Thyroid gland (tissue), 4 donors: ENCODE results near the gene VLDLR. TPM values are rescaled to one million over a fixed set of nuclear protein-coding genes. Genes with fewer than 3 reads are reported as not detected.

Experiments used
- DNase-seq, 2 donors: peaks; one replicate each; pipeline ENCODE4 v3.0.0-alpha.2; 2019
- H3K27ac ChIP-seq, 3 donors: fragments of 200-600 bp; sonication (generic); 1 replicate in 2 of 3; 2 replicates in 1 of 3; pipeline ENCODE4 v1.5.1; 2016 to 2019; ENCODE audit warnings: mild to moderate bottlenecking in 1 of 3, moderate library complexity in 1 of 3
- H3K27me3 ChIP-seq: fragments of 200-600 bp; sonication (generic); one replicate; pipeline ENCODE4 v1.5.1; 2019
- H3K36me3 ChIP-seq, 2 donors: fragments of 200-600 bp; sonication (generic); one replicate each; pipeline ENCODE4 v1.5.1; 2016 to 2019
- H3K4me1 ChIP-seq, 2 donors: fragments of 200-600 bp; sonication (generic); one replicate each; pipeline ENCODE4 v1.5.1; 2017 to 2019
- H3K4me3 ChIP-seq, 3 donors: fragments of 200-600 bp; sonication (generic); replicated peaks in 1 of 3; 1 replicate in 2 of 3; 2 replicates in 1 of 3; pipeline ENCODE4 v1.5.1; 2016; ENCODE audit warnings: mild to moderate bottlenecking in 1 of 3
- H3K9me3 ChIP-seq: fragments of 200-600 bp; sonication (generic); one replicate; pipeline ENCODE4 v1.5.1; 2017
- POLR2A ChIP-seq, 2 donors: fragments of 450-650 bp; IDR thresholded peaks; one replicate each; pipeline ENCODE4 v1.6.1; 2017; ENCODE audit warnings: antibody characterized with exemption in 2 of 2, mild to moderate bottlenecking in 2 of 2, moderate library complexity in 1 of 2
- whole genome bisulfite sequencing, 2 donors: methylation state at CpG; one replicate each; pipeline ENCODE4 v1.1.5; 2017; 5-methylcytosine and 5-hydroxymethylcytosine counted together
- intact Hi-C: fragments of 100-400 bp; cut with DNase I; formaldehyde crosslinking; loops from one replicate; pipeline ENCODE4 v1.15.1; 2023
- total RNA-seq, 4 donors: library from RNA; depleted of rRNA; stranded (reverse); fragments of >200 nt; gene quantifications; one replicate each; pipeline ENCODE4 v1.2.3, GENCODE V29; 2016
- TF ChIP-seq, protein P1 (sequence below), 6 experiments: fragments of 200-600 bp in 3 of 6; fragments of 450-650 bp in 3 of 6; sonication (generic) in 3 of 6; IDR thresholded peaks; one replicate each; pipeline ENCODE4 v1.5.1; 2016 to 2019; ENCODE audit warnings: antibody characterized with exemption in 6 of 6, mild to moderate bottlenecking in 2 of 6, inconsistent platforms in 1 of 6, moderate library complexity in 1 of 6

The VLDLR gene
- total RNA-seq, 4 donors from 2014 or later, result 14.2 to 59.2 (median 46.0) TPM

DNA sequence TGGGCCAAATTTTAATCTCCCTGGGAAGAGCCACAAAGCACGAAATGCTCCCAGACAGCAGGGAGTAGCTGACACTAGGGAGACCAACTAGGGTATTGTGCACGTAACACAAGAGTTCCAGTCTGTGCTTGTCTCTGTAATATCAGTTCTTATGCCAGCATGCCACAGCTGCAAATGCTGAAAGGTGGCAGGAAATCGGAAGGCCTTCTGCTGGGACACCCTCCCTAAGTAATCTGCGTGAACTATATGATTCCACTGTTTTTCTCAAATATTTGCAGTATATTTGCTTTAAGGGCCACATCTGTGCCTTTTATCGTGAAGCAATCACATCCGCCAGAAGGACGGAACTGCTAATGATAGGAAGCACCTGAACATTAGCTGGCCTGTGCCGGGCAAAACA lies 12.6 kb downstream of the VLDLR start:
- Histone ChIP-seq H3K4me3 (no peak overlapping the region), H3K36me3 (no peaks in the 10 kb centered on the region), H3K27ac (no peak overlapping the region), H3K9me3 (no peaks in the 10 kb centered on the region), H3K27me3 (no peaks in the 10 kb centered on the region), H3K4me1 (peaks cover 14 to 20% of the 10 kb centered on the region in 2 donors)
- TF ChIP-seq POLR2A (IDR thresholded peaks at IDR 0.05), result no peak
- TF ChIP-seq, protein P1, sequence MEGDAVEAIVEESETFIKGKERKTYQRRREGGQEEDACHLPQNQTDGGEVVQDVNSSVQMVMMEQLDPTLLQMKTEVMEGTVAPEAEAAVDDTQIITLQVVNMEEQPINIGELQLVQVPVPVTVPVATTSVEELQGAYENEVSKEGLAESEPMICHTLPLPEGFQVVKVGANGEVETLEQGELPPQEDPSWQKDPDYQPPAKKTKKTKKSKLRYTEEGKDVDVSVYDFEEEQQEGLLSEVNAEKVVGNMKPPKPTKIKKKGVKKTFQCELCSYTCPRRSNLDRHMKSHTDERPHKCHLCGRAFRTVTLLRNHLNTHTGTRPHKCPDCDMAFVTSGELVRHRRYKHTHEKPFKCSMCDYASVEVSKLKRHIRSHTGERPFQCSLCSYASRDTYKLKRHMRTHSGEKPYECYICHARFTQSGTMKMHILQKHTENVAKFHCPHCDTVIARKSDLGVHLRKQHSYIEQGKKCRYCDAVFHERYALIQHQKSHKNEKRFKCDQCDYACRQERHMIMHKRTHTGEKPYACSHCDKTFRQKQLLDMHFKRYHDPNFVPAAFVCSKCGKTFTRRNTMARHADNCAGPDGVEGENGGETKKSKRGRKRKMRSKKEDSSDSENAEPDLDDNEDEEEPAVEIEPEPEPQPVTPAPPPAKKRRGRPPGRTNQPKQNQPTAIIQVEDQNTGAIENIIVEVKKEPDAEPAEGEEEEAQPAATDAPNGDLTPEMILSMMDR (IDR thresholded peaks at IDR 0.05), result no peak
- 82 to 87% methylated on average over 8 of the region's 8 CpGs for WGBS, 2 donors
- intact Hi-C loops, result no loop called here
- DNase-seq, result no peak

DNA sequence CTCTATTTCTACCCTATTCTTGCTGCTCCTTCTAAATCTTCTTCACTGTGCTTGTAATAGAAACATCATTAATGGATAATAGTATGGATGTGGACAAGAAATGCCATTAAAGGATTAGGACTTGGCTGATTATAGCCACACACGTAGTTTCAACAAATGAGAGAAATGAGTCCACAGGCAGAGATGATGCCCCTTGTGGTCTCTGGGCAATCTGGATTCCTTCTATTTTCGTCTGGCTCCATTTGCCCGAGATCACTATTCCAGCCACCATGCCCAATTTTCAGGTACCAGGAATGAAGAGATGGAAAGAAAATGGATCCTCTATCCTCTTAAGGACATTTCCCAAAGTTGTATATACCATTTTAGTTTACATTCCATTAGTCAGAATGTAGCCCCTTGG lies 13.2 kb downstream of the VLDLR start:
- Histone ChIP-seq H3K27ac (no peak overlapping the region), H3K27me3 (no peaks in the 10 kb centered on the region), H3K9me3 (no peaks in the 10 kb centered on the region), H3K4me1 (peaks cover 14 to 20% of the 10 kb centered on the region in 2 donors), H3K36me3 (no peaks in the 10 kb centered on the region), H3K4me3 (no peak overlapping the region)
- intact Hi-C loops, result no loop called here
- TF ChIP-seq POLR2A (IDR thresholded peaks at IDR 0.05), result no peak
- TF ChIP-seq, protein P1 (IDR thresholded peaks at IDR 0.05), result no peak
- no peak for DNase-seq
- WGBS, 2 donors, result 88 to 93% methylated on average over 3 of the region's 3 CpGs

DNA sequence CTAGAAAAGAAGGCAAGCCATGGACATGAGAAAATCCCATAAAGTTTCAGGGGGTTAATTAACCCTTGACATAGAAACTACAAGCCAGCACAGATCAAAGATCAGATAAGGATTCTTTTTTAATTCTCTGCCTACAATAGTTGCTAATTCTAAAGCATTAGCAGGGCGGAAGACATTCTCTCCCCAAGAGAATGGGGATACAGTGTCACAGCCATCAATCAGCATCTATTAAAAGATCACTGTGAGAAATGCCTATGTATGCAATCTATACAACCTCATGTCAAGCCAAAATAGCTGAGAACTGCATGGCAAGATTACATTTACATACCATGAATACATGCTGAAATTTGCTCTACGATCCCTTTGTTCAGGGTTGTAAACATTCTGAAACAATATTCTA lies 14.3 kb downstream of the VLDLR start:
- TF ChIP-seq POLR2A (IDR thresholded peaks at IDR 0.05), result no peak
- TF ChIP-seq, protein P1 (IDR thresholded peaks at IDR 0.05), result no peak
- Histone ChIP-seq H3K27me3 (no peaks in the 10 kb centered on the region), H3K4me1 (peaks cover 14 to 15% of the 10 kb centered on the region in 2 donors), H3K9me3 (no peaks in the 10 kb centered on the region), H3K4me3 (no peak overlapping the region), H3K36me3 (peaks cover 0 to 4% of the 10 kb centered on the region in 2 donors), H3K27ac (no peak overlapping the region)
- WGBS, 2 donors, result 95 to 96% methylated on average over 2 of the region's 2 CpGs
- intact Hi-C loops, result no loop called here
- DNase-seq, result no peak

DNA sequence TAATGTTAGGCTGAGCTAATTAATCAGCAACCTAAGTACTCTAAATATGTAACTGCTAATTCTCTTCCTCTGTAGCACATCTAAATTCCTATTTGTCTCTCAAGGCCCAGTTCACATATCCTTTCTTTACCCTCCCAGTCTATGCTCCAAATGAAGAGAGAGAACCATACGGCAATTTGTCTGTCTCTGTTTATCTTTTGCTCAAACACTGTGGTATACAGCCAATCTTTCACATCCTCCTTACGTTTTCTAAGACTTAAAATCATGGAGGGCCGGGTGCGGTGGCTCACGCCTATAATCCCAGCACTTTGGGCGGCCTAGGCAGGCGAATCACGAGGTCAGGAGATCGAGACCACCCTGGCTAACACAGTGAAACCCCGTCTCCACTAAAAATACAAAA lies 15.8 kb downstream of the VLDLR start:
- Histone ChIP-seq H3K27me3 (no peaks in the 10 kb centered on the region), H3K27ac (no peak overlapping the region), H3K36me3 (peaks cover 5 to 8% of the 10 kb centered on the region in 2 donors), H3K4me1 (peaks cover 7 to 9% of the 10 kb centered on the region in 2 donors), H3K9me3 (no peaks in the 10 kb centered on the region), H3K4me3 (no peak overlapping the region)
- DNase-seq, result no peak
- WGBS, 2 donors, result 89 to 97% methylated on average over 10 of the region's 10 CpGs
- TF ChIP-seq, protein P1 (IDR thresholded peaks at IDR 0.05), result no peak
- TF ChIP-seq POLR2A (IDR thresholded peaks at IDR 0.05), result no peak
- intact Hi-C loops, result no loop called here

DNA sequence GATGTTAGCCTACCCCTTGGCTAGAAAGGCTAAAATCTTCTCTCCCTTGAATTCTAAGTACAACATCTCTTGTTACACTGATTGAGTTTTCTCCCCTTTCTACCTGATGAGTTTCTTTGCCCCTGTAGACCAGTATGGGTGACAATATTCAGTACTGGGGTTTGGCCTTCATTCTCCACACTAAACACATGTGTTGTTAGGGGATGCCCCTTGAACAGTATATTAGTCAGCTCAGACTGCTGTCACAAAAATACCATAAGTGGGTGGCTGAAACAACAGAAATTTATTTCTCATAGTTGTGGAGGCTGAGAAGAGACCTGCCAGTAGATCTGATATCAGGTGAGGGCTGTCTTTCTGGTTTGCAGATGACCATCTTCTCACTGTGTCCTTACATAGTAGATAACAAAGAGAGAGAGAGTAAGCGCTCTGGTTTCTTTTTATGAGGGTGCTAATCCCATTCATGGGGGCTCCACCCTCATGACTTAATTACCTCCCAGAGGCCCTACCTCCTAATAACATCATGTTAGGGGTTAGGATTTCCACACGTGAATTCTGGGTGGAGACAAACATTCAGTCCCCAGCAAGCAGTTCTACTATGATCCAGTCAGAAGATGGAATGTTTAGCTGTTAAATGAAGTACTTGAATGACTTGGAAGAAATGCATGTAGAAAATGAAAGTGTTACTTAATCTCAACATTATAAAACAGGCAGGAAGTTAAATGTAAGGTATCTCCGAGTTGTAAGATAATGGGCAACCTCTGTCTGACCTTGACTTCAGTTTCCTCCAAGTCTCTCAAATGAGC lies 17.5 kb downstream of the VLDLR start:
- DNase-seq, result no peak
- no peak overlapping the region for H3K4me3 ChIP-seq
- WGBS, 2 donors, result 87 to 91% methylated on average over 3 of the region's 3 CpGs
- H3K4me1 ChIP-seq, result peaks cover 0 to 3% of the 10 kb centered on the region in 2 donors
- H3K27ac ChIP-seq, result peak overlapping the region in 1 of 3 donors; percentile 20
- TF ChIP-seq, protein P1 (IDR thresholded peaks at IDR 0.05), result no peak
- TF ChIP-seq POLR2A (IDR thresholded peaks at IDR 0.05), result no peak
- peaks cover 8 to 18% of the 10 kb centered on the region in 2 donors for H3K36me3 ChIP-seq
- H3K27me3 ChIP-seq, result no peaks in the 10 kb centered on the region
- intact Hi-C loops, result no loop called here
- no peaks in the 10 kb centered on the region for H3K9me3 ChIP-seq
